Measurements from ENCODE around the gene CHRNA1.

- TF ChIP-seq CTCF (IDR thresholded peaks at IDR 0.05; ENCODE audit: low read depth, low read length, poor library complexity, severe bottlenecking) (no peak), EZH2phosphoT487 (IDR thresholded peaks at IDR 0.05; ENCODE audit: borderline replicate concordance, low read length) (no peak)
These were observed 45.7 kb downstream of the CHRNA1 start for GRCh38 chr2:174718591-174718990.

Measured in DOHH2 (cell line).